Fibroblast of lung (primary cell): Measurements from ENCODE around the gene IGFL2.

ENCODE experiments used
- EZH2 ChIP-seq: IDR thresholded peaks from 2 replicates; pipeline ENCODE4 v1.5.1; 2012; ENCODE audit warnings: low read length, control low read depth, mild to moderate bottlenecking; ENCODE audit errors: missing control alignments
- TF ChIP-seq, protein P1 (sequence below), 2 donors: IDR thresholded peaks in 1 of 2; conservative IDR thresholded peaks in 1 of 2; 1 replicate in 1 of 2; 2 replicates in 1 of 2; pipeline ENCODE4 v1.5.1; 2011 to 2012; ENCODE audit warnings: low read length in 2 of 2, control low read depth in 1 of 2, inconsistent platforms in 1 of 2, low read depth in 1 of 2, mild to moderate bottlenecking in 1 of 2

DNA sequence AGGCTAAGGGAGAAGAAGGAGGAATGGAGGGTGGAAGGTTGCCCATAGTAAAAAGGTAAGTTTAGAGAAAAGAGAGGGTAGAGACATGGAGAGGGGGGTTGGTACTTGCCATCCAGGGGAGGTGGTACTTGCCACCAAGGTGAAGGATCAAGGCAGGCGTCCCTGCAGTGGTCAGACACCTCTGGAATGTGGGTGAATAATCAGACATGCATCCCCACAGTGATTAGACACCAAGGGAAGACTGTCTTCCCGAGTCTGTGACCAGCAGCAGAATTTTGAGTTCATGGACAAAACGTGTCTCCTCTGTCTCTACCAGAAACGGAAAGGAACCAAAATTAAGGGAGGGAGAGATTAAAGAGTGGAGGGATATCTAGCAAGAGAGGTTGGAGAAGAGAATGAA lies 54.4 kb downstream of the IGFL2 start:
- TF ChIP-seq, protein P1, sequence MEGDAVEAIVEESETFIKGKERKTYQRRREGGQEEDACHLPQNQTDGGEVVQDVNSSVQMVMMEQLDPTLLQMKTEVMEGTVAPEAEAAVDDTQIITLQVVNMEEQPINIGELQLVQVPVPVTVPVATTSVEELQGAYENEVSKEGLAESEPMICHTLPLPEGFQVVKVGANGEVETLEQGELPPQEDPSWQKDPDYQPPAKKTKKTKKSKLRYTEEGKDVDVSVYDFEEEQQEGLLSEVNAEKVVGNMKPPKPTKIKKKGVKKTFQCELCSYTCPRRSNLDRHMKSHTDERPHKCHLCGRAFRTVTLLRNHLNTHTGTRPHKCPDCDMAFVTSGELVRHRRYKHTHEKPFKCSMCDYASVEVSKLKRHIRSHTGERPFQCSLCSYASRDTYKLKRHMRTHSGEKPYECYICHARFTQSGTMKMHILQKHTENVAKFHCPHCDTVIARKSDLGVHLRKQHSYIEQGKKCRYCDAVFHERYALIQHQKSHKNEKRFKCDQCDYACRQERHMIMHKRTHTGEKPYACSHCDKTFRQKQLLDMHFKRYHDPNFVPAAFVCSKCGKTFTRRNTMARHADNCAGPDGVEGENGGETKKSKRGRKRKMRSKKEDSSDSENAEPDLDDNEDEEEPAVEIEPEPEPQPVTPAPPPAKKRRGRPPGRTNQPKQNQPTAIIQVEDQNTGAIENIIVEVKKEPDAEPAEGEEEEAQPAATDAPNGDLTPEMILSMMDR (conservative IDR thresholded peaks at IDR 0.05 in 1 of 2, IDR thresholded peaks at IDR 0.05 in 1 of 2; ENCODE audit: low read depth in 1 of 2, low read length in 2 of 2): no peak
- TF ChIP-seq EZH2: no peak
